Measurements from ENCODE around the gene CPED1.
"Not testable (repeated sequence)": the region's sequence is repeated elsewhere in the genome, so short reads cannot be mapped to it uniquely, and the experiment has no call there.

The CPED1 gene

GRCh38 chr7:121041516-121042148, 53.1 kb downstream of the CPED1 start:
- no peak for DNase-seq (ENCODE audit: low read depth)

- no peak for DNase-seq (ENCODE audit: low read depth)
These were observed 53.7 kb downstream of the CPED1 start for GRCh38 chr7:121042195-121042594.

DNA sequence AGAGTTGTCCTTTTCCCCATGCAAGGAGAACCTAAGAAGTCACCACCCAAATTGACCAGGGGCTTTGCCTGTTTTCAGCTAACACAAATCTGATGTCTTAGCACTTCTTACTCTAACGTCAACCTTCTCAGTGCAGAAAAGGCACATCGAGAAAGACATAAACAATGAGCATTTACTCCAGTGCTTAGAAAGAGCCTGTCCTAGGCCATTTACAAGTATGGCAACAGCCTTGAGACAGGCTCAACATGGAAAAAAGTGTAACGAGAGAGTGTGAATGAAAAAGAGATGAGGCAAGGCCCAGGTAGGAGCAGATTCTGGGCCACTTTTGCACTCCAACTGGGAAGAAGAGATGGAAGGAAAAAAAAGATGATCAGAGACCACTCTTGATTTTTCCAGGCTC, 54.4 kb downstream of the CPED1 start:
- DNase-seq (ENCODE audit: low read depth): no peak

DNA sequence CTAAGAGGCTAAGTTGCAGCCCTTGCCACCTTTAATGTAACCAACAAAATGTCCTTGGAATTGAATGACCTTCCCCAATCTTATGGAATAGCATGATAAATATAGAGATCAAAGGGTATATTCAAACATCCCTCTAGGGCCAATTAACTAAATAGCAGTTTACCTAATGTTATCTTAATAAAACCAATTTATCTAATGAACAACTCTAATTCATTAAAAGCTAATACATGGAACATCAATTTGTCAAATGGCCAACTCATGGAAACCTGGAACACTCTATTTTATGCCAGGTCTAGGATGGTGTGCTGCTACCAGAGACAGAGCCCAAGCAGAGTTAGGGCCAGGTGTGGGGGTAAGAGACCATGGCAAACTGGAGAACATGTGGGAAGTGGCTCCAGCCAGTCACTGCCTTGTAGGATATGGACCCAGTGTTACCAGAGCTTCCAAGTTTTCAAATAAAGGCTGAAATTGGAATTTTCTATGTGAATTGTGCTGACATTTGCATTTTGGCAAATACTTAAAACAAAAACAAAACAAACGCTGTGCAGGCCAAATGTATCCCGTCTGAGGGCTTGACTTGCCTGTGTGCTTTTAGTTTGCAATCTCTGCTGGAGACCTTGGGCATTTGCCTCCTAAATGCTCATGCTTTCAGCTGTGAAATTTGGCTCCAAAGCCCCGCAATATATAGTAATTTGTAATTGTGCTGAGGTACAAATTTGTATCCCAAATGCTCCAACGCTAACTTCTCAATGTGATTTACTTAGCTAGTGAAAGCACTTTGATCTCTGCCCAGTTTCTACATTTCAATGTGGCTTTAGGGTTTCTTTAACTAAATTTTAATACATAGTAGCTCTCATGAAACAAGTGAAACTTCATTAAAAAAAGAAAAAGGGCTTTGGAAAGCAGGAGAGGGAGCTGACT, 55.1 kb downstream of the CPED1 start:
- DNase-seq (ENCODE audit: low read depth): no peak

- DNase-seq (ENCODE audit: low read depth): no peak
These were observed 56.6 kb downstream of the CPED1 start for GRCh38 chr7:121045090-121045489.

DNA sequence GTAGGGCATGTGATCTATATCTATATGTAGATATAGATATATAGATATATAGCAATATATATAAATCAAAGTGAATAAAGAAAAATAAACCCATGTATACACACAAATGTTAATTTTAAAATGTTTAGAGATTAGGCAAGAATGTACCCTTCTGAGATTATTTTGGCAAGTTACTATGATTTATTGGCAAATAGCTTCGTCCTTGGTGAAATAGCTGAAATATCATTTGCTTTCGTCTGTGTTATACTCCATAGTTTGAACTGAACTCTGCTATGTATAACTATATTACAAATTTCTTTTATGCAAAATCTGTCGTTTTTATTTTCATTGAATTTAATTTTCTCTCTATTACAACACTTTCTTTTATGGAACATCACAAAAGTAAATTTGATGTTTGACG, 57.5 kb downstream of the CPED1 start:
- no peak for DNase-seq (ENCODE audit: low read depth)

DNA sequence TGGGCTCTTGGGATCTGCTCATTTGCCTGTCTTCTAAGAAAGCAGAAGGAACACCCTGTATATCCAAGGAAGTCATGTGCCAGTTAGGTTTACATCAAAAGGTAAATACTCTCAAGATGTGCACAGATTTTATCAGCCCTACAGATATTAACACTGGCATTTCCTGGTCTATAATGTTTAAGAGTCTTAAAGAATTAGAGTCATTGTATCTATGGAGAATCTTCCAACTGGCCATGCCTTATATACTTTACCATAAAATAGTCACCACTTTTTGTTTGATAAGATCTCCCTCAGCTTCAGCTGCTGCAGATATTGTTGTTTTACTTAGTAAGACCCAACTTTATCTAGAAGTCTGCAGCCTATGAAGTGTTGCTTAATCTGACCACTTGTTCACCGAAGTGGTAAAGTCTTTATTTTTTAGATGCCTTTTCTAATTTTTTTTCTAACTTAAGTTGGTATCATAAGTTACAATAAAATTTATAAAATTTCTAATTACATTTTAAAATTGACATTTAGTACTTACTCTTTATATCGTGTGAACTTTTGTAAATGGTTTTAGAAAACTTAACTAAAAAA, 58.5 kb downstream of the CPED1 start:
- no peak for DNase-seq (ENCODE audit: low read depth)

GRCh38 chr7:121048195-121048594, 59.7 kb downstream of the CPED1 start:
- no peak for DNase-seq (ENCODE audit: low read depth)

GRCh38 chr7:121049028-121049791, 60.7 kb downstream of the CPED1 start:
- no peak for DNase-seq (ENCODE audit: low read depth)

- DNase-seq (ENCODE audit: low read depth): no peak
These were observed 61.4 kb downstream of the CPED1 start for GRCh38 chr7:121049897-121050296.

- no peak for DNase-seq (ENCODE audit: low read depth)
These were observed 64.7 kb downstream of the CPED1 start for GRCh38 chr7:121053219-121053618.

GRCh38 chr7:121054925-121055324, 66.4 kb downstream of the CPED1 start:
- no peak for DNase-seq (ENCODE audit: low read depth)

DNA sequence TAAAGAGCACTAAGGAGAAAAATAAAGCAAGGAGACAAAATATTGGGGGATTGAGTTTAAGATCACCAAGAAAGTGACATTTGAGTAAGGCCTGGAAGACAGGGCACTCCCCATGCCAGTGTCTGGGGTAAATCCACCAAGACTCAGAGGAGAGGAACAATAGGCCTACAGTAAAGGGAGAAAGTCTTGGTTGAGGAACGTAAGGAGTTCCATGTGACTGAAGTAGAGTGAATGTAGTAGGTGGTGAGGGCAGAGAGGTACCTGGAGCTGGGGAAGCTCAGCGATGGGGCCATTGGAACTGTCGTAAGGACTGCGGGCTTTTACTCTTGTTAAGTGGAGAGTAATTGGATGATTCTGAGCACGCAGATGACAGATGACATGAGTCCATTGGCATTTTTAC, 69.4 kb downstream of the CPED1 start:
- no peak for DNase-seq (ENCODE audit: low read depth)

- DNase-seq (ENCODE audit: low read depth): no peak
These were observed 70.5 kb downstream of the CPED1 start for GRCh38 chr7:121058975-121059374.

DNA sequence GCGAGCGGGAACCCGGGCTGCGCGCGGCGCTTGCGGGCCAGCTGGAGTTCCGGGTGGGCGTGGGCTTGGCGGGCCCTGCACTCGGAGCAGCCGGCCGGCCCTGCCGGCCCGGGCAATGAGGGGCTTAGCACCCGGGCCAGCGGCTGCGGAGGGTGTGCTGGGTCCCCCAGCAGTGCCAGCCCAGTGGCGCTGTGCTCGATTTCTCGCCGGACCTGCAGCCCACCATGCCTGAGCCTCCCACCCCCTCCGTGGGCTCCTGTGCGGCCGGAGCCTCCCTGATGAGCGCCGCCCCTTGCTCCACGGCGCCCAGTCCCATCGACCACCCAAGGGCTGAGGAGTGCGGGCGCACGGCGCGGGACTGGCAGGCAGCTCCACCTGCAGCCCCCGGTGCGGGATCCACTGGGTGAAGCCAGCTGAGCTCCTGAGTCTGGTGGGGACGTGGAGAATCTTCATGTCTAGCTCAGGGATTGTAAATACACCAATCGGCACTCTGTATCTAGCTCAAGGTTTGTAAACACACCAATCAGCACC, 71.5 kb downstream of the CPED1 start:
- not testable (repeated sequence) for DNase-seq (ENCODE audit: low read depth)

GRCh38 chr7:121061677-121062582, 73.4 kb downstream of the CPED1 start:
- no peak for DNase-seq (ENCODE audit: low read depth)

- no peak for DNase-seq (ENCODE audit: low read depth)
These were observed 74.3 kb downstream of the CPED1 start for GRCh38 chr7:121062671-121063279.

DNA sequence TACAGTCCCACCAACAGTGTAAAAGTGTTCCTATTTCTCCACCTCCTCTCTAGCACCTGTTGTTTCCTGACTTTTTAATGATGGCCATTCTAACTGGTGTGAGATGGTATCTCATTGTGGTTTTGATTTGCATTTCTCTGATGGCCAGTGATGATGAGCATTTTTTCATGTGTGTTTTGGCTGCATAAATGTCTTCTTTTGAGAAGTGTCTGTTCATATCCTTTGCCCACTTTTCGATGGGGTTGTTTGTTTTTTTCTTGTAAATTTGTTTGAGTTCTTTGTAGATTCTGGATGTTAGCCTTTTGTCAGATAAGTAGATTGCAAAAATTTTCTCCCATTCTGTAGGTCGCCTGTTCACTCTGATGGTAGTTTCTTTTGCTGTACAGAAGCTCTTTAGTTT, 79.2 kb downstream of the CPED1 start:
- not testable (repeated sequence) for DNase-seq (ENCODE audit: low read depth)

- DNase-seq (ENCODE audit: low read depth): no peak
These were observed 81.0 kb downstream of the CPED1 start for GRCh38 chr7:121069346-121070100.

- DNase-seq (ENCODE audit: low read depth): no peak
These were observed 82.6 kb downstream of the CPED1 start for GRCh38 chr7:121071132-121071531.
